Measurements from ENCODE around the gene KLHL22.
A peak's percentile ranks its signal among the peaks of the same experiment; 100 is the strongest.
"Not testable (repeated sequence)": the region's sequence is repeated elsewhere in the genome, so short reads cannot be mapped to it uniquely, and the experiment has no call there.

KLHL22 gene

GRCh38 chr22:20494978-20495860, at the start of gene KLHL22:
Gene KLHL22 (minus strand): TSS chr22:20495795. CDS start chr22:20489211, 6,584 bp downstream.
- TF ChIP-seq CTCF (IDR thresholded peaks at IDR 0.05; ENCODE audit: low read depth, low read length): no peak
- DNase-seq (ENCODE audit: low read depth in 2 of 2): peak in 1 of 2 donors; percentile 37
- H3K4me3 ChIP-seq (replicated peaks in 1 of 2; ENCODE audit: low read depth in 2 of 2, low read length in 2 of 2): peak within 1 kb of the TSS; percentile 69 to 71

GRCh38 chr22:20545318-20545634, 49.7 kb upstream of the KLHL22 start:
- DNase-seq (ENCODE audit: low read depth in 2 of 2); H3K4me3 ChIP-seq (replicated peaks in 1 of 2; ENCODE audit: low read depth in 2 of 2, low read length in 2 of 2): not testable (repeated sequence)

GRCh38 chr22:20542736-20543135, 47.1 kb upstream of the KLHL22 start:
- no peak for TF ChIP-seq CTCF (IDR thresholded peaks at IDR 0.05; ENCODE audit: low read depth, low read length)
- DNase-seq (ENCODE audit: low read depth in 2 of 2): no peak
- H3K4me3 ChIP-seq (replicated peaks in 1 of 2; ENCODE audit: low read depth in 2 of 2, low read length in 2 of 2): no peak overlapping the region

GRCh38 chr22:20542055-20542454, 46.5 kb upstream of the KLHL22 start:
- no peak for DNase-seq (ENCODE audit: low read depth in 2 of 2)
- TF ChIP-seq CTCF (IDR thresholded peaks at IDR 0.05; ENCODE audit: low read depth, low read length): no peak
- H3K4me3 ChIP-seq (replicated peaks in 1 of 2; ENCODE audit: low read depth in 2 of 2, low read length in 2 of 2): no peak overlapping the region

GRCh38 chr22:20538875-20539274, 43.3 kb upstream of the KLHL22 start:
- not testable (repeated sequence) for DNase-seq (ENCODE audit: low read depth in 2 of 2); H3K4me3 ChIP-seq (replicated peaks in 1 of 2; ENCODE audit: low read depth in 2 of 2, low read length in 2 of 2)

- DNase-seq (ENCODE audit: low read depth in 2 of 2): no peak
- TF ChIP-seq CTCF (IDR thresholded peaks at IDR 0.05; ENCODE audit: low read depth, low read length): no peak
- H3K4me3 ChIP-seq (replicated peaks in 1 of 2; ENCODE audit: low read depth in 2 of 2, low read length in 2 of 2): no peak overlapping the region
Observed at GRCh38 chr22:20537983-20538382, 42.4 kb upstream of the KLHL22 start.

- TF ChIP-seq CTCF (IDR thresholded peaks at IDR 0.05; ENCODE audit: low read depth, low read length): no peak
- no peak overlapping the region for H3K4me3 ChIP-seq (replicated peaks in 1 of 2; ENCODE audit: low read depth in 2 of 2, low read length in 2 of 2)
- DNase-seq (ENCODE audit: low read depth in 2 of 2): no peak
Observed at GRCh38 chr22:20537325-20537756, 41.7 kb upstream of the KLHL22 start.
